Lower lobe of right lung (tissue), 2 donors: ENCODE results near the gene DGKI. TPM values are rescaled to one million over a fixed set of nuclear protein-coding genes. Genes with fewer than 3 reads are reported as not detected.

Experiments used
- ATAC-seq, 2 donors: fragments of 200-7000 bp; cut with Tn5 transposase; one replicate each; pipeline ENCODE4 v1.9.1; 2020 to 2022; ENCODE audit warnings: mild to moderate bottlenecking in 2 of 2, moderate library complexity in 2 of 2
- DNase-seq: peaks from one replicate; pipeline ENCODE4 v3.0.0-alpha.2; 2020
- H3K27ac ChIP-seq: fragments of 200-600 bp; one replicate; pipeline ENCODE4 v1.8.0; 2022
- H3K27me3 ChIP-seq: fragments of 200-600 bp; one replicate; pipeline ENCODE4 v1.8.0; 2022; ENCODE audit warnings: low read depth
- H3K36me3 ChIP-seq: fragments of 200-600 bp; one replicate; pipeline ENCODE4 v1.8.0; 2022; ENCODE audit warnings: mild to moderate bottlenecking
- H3K4me1 ChIP-seq: fragments of 200-600 bp; one replicate; pipeline ENCODE4 v1.8.0; 2022
- H3K4me3 ChIP-seq: fragments of 200-600 bp; one replicate; pipeline ENCODE4 v1.8.0; 2022; ENCODE audit warnings: mild to moderate bottlenecking
- H3K9me3 ChIP-seq: fragments of 200-600 bp; one replicate; pipeline ENCODE4 v1.8.0; 2022
- CTCF ChIP-seq: fragments of 200-600 bp; IDR thresholded peaks from one replicate; pipeline ENCODE4 v1.8.0; 2022; ENCODE audit warnings: antibody characterized with exemption, mild to moderate bottlenecking
- intact Hi-C: fragments of 100-400 bp; cut with DNase I; formaldehyde crosslinking; loops from one replicate; pipeline ENCODE4 v1.11.0; 2022
- total RNA-seq: library from RNA; stranded (reverse); fragmentation: NEBNext Ultra II Directional; extraction: Animal tissue kit (Norgen Biotek cat#: 25700); gene quantifications from one replicate; pipeline ENCODE4 v1.2.1, GENCODE V29; 2021
- donor health status: DM: no; HTN: yes; CAD: no; lungs with severe emphysema.

DGKI gene
- total RNA-seq, 1 donor from 2014 or later, result 0.09 TPM

- DNase-seq (no peak), ATAC-seq (no peak)
- no peak overlapping the region for H3K4me3 ChIP-seq
- no peaks in the 10 kb centered on the region for H3K27me3 ChIP-seq
- TF ChIP-seq CTCF, result no peak
- no peaks in the 10 kb centered on the region for H3K9me3 ChIP-seq
- peaks cover 92% of the 10 kb centered on the region for H3K36me3 ChIP-seq
- H3K27ac ChIP-seq, result no peak overlapping the region
- H3K4me1 ChIP-seq, result peaks cover 5% of the 10 kb centered on the region
- intact Hi-C loops, result no loop called here
Measured at GRCh38 chr7:137881607-137882260, 35.0 kb upstream of the DGKI start.

GRCh38 chr7:137880432-137880831, 33.7 kb upstream of the DGKI start:
- Histone ChIP-seq H3K4me1 (peaks cover 6% of the 10 kb centered on the region), H3K36me3 (peaks cover 88% of the 10 kb centered on the region), H3K27ac (no peak overlapping the region), H3K4me3 (no peak overlapping the region), H3K9me3 (no peaks in the 10 kb centered on the region), H3K27me3 (no peaks in the 10 kb centered on the region)
- ATAC-seq (no peak), DNase-seq (no peak)
- no peak for TF ChIP-seq CTCF
- intact Hi-C loops, result no loop called here

DNA sequence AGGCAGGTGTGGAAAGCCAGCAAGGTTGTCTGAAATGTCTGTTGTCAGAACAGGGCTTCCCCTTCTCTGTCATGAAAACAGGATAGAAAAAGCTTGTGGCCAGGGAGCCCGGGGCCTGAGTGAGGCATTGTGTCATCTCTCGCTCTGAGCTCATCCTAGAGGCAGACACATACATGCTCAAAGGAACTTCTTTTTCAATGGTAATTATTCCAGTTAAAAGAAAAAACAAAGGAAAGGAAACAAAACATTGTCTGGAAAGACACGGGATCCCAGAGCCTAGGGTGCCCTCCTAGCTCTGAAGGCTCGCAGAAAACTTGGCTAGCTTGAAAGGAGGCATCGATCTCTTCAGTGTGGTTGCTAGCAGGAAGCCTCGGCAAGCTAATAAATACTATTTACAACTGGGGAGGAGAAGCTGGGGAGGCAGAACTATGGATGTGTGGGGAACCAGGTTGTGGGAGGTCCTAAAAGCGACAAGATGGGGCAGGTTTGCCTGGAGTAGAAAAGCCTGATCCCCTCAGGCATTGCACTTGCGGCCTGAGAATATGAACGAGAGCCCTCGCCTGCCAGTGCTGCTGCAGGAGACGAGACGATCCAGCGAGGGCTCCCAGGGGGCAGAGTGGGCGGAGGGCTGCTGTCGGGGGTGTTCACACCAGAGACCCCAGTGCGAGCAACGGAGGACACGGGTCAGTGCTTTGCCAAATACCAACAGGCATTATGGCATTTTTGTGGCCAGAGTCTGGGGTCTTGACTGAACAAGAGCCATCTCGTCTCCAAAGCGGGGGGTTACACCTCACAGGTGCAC, 32.8 kb upstream of the DGKI start:
- ATAC-seq, result no peak
- Histone ChIP-seq H3K27ac (no peak overlapping the region), H3K27me3 (no peaks in the 10 kb centered on the region), H3K36me3 (peaks cover 85% of the 10 kb centered on the region), H3K4me3 (no peak overlapping the region), H3K9me3 (no peaks in the 10 kb centered on the region), H3K4me1 (peaks cover 6% of the 10 kb centered on the region)
- no peak for DNase-seq
- intact Hi-C loops, result no loop called here
- no peak for TF ChIP-seq CTCF

GRCh38 chr7:137878333-137878961, 31.7 kb upstream of the DGKI start:
- no peaks in the 10 kb centered on the region for H3K27me3 ChIP-seq
- no peaks in the 10 kb centered on the region for H3K9me3 ChIP-seq
- peaks cover 84% of the 10 kb centered on the region for H3K36me3 ChIP-seq
- no peak for TF ChIP-seq CTCF
- no peak overlapping the region for H3K4me3 ChIP-seq
- peaks cover 6% of the 10 kb centered on the region for H3K4me1 ChIP-seq
- no peak overlapping the region for H3K27ac ChIP-seq
- peak; percentile 53 to 66 for ATAC-seq
- intact Hi-C loops, result no loop called here
- peak; percentile 56 for DNase-seq

DNA sequence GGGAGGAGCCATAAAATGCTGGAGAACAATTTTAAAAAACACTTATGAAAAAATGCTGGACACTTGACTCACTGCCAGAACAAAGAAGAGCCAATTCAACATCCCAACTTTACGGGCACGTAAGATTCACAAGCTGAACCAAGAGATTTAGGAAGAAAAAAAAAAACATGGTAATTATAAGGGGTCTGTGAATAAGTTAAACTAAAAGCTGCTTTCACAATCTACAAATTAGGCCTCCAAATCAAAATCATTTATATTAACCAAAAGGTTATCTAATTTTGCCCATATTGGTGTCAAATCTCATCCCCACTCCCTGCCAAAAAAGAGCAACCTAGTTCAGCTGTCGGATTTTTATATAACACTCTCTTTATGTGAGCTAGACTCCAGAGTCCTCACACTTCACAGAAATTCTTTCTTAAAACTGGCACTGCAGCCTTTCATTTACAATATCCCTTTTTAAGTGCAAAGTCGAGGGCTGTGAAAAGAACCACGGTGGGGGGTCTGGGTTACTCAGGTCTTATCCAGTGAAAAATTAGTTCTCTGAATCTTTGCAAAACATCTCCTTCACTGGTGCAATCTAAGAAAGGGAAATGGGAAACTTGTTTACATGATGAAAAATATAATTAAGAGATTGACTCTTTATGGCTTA, 30.4 kb upstream of the DGKI start:
- DNase-seq, result no peak
- Histone ChIP-seq H3K4me1 (peaks cover 6% of the 10 kb centered on the region), H3K4me3 (no peak overlapping the region), H3K36me3 (peaks cover 80% of the 10 kb centered on the region), H3K27ac (no peak overlapping the region), H3K27me3 (no peaks in the 10 kb centered on the region), H3K9me3 (no peaks in the 10 kb centered on the region)
- ATAC-seq, result no peak
- intact Hi-C loops, result no loop called here
- no peak for TF ChIP-seq CTCF
